GM18873 (cell line): ENCODE data around the gene AXIN1.
"Not testable (repeated sequence)": the region's sequence is repeated elsewhere in the genome, so short reads cannot be mapped to it uniquely, and the experiment has no call there.

ENCODE experiments used
- ATAC-seq: cut with Tn5 transposase; IDR thresholded peaks from one replicate; pipeline ENCODE4 v1.9.1; 2021; ENCODE audit warnings: mild to moderate bottlenecking, moderate library complexity, moderate number of reproducible peaks; ENCODE audit not compliant: unreplicated experiment, low FRiP score

Gene AXIN1

GRCh38 chr16:270381-271255 lies 81.9 kb downstream of the AXIN1 start:
- ATAC-seq, result no peak

- no peak for ATAC-seq
Measured at GRCh38 chr16:269061-269796, 83.3 kb downstream of the AXIN1 start.

- ATAC-seq, result no peak
Measured at GRCh38 chr16:268141-269053, 84.1 kb downstream of the AXIN1 start.

DNA sequence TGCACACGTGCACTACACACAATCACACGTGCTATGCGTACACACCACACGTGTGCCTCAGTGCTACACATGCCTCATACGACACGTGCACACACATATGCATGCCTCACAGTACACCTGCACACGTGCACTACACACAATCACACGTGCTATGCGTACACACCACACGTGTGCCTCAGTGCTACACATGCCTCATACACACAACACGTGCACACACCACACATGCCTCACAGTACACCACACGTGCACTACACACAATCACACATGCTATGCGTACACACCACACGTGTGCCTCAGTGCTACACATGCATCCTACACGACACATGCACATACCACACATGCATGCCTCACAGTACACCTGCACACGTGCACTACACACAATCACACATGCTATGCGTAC lies 85.0 kb downstream of the AXIN1 start:
- not testable (repeated sequence) for ATAC-seq

DNA sequence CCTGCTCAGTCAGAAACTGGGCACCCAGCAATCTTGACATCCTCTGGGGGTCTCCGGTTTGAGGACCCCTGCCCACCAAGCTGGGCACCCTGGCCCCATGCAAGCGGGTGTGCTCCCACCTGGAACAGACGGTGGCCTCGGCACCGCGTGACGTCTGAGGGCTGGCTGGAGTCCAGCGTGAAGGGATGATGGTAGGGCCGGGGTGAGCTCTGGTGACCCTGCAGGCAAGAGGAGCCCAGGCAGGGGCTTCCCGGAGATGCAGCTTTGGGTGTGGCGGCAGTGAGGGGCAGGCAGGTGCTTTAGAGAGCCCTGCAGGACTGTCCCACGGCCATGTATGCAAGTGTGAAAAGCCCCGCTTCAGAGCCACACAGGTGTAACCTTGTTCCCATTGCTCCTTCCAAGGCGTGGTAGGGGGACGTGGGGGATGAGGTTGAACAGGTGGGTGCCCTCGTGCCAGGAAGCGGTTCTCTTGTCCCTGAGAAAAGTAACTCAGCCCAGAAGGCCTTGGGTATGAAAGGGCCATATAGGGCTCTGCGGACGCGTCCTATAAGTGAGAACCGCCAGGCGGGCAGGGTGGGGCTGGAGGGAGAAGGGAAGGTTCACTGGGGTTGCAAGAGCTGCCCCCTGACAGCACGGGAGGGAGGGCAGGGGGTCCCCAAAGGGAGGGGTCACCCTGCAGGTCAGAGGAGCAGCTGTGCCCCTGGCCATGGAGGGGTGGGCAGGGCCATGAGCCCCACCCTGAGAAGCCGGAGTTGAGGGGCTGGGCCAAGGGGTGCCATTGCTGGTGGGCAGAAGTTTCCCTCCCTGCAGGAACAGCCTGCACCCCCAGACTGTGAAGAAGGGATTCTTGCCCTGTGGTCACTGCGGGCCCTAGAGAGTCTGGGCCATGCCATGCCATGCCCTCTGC lies 86.0 kb downstream of the AXIN1 start:
- ATAC-seq, result no peak

DNA sequence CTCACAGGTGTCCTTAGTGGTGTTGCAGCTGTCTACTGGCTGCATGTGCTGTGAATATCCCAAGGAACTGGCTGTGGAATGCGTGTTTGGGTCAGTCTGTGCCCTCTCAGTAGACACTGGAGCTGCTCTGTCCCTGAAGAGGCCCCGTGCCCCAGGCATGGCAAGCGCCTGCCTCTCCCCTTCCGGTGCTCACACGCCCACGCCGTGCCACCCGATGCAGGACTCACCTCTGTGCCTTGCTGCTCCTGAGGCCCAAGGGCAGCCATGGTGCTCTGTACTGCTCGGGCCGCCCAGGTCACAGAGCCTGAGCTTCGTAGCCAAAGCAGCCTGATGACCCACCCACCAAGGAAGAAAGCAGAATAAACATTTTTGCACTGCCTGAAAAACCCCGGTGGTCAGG lies 86.8 kb downstream of the AXIN1 start:
- ATAC-seq, result no peak

DNA sequence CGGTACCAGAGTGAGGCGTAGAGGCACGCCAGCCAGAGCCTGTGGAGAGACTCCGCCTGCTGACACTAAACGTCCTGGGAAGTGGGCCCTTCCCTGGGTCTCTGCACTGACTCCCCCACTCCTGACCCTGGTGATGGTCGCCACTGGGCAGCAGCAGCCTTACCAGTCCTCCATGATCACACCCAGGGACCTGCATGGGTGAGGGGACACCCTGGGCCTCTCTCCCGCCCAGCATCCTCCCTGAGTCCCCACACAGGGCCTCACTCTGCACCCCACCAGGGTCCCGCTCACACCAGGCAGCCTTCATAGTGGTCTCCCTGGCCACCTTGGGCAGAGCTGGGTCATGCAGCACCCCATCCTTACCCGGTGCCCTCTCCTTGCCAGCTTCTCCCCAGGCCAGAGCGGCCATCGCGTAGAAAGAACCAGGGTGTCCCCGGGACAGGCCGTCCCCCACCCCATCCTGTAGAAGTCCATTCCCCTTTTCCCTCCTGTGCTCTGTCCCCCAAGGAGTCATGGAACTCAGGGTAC lies 87.5 kb downstream of the AXIN1 start:
- ATAC-seq, result no peak

DNA sequence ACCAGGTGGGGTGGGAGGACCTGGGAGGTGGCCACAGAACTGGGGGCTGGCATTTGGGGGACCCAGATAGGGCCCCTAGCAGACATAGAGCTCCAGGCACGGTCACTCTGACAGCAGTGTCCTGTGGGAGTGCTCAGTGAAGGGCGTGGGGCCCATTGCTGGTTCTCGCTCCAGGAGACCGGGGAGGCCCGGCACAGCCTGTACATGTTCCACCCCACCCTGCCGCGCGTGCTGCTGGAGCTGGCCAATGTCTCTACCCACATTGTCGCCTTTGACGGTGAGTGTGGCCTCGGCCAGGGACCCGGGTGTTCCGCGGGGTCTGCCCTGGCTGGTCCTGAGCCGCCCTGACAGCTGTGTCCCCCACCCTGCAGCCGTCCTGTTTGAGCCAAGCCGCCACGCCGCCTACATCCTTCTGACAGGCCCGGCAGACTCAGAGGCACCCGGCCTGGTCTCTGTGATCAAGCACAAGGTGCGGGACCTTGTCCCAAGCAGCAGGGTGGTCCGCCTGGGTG lies 88.0 kb downstream of the AXIN1 start:
- ATAC-seq, result no peak

- ATAC-seq, result no peak
Measured at GRCh38 chr16:263944-264343, 88.6 kb downstream of the AXIN1 start.

DNA sequence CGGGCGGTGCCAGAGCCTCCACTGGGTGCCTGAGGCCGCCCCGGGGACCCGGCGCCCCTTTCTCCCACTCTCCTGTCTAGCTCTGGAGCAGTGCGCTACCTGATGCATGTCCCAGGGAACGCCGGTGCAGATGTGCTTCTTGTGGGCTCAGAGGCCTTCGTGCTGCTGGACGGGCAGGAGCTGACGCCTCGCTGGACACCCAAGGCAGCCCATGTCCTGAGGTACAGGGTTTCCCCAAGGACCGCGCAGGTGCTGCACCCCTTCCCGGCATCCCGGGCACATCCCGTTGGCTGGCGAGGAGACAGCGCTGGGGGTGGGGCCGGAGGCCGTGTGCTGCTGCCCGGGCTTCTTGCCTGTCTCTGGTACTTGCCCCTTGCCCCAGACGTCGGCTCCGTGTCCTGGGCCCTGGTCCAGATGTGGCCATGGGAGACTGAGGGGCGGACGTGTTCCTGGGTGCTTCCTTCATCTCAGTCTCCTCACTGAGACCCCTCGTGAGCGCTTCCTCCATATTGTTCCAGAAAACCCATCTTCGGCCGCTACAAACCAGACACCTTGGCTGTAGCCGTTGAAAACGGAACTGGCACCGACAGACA lies 89.2 kb downstream of the AXIN1 start:
- ATAC-seq, result no peak

DNA sequence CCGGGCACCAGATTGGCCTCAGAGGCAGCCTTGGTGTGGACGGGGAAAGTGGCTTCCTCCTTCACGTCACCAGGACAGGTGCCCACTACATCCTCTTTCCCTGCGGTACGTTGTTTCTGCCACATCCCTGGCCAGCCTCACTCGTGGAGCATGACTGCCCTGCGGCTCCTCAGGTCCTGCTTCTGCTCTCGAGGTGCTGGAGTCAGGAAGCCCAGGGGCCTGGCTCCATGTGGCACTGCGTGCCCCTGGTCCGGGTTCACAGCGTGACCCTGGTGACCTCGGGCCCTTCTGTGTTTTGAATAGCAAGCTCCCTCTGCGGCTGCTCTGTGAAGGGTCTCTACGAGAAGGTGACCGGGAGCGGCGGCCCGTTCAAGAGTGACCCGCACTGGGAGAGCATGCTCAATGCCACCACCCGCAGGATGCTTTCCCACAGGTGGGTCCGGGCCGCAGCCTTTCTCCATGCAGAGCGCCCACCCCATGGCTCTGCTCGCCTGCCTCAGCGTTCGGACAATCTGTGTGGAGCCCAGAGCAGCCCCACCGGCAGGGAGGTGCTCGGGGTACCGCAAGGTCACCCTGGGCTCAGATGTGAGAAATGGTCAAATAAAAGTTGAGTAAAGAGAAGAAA lies 90.3 kb downstream of the AXIN1 start:
- no peak for ATAC-seq

DNA sequence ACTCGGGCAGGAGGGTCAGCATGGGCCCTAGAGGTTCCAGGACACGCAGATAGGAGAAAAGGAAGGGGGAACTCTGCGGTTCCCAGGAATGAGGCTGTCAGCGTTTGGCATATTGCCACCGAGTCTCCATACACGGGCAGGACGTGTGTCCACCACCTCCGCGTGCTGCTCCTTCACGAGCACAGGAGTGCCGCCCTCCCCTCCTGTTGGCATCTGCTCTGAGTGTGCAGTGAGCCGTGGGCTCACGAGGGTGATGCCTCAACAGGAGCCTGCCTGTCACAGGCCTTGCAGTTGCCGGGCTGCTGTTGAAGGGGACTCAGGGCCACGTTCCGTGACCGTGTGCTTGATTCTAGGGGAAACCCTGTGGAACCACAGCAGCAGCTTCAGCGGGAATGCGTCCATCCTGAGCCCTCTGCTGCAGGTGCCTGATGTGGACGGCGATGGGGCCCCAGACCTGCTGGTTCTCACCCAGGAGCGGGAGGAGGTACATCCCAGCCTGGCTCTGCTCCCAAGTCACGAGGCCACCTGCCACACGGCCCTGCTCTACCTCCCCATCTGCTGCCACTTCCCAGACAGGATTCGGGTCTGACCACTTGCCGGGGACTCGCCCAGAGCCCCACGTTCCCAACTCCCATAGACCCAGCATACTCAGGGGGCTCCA lies 91.4 kb downstream of the AXIN1 start:
- no peak for ATAC-seq

DNA sequence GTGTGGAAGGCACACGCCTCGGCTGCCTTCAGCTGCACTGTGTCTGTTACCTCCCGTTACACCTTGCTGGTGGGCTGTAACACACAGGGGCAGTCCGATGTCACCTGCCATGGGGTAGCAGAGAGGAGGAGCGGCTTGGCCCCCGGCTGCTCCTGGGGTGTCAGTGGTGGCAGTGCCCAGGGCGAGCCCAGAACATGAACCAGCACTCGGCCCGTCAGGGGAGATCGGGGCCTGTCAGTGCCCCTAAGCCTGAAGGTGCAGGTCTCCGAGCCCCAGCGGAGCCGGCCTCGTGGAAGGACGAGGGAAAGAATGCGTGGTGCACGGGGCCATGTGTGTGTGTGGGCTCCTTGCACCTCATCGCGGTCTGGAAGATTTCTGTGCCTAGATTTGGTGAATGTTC lies 92.2 kb downstream of the AXIN1 start:
- no peak for ATAC-seq

GRCh38 chr16:259814-260253 lies 92.7 kb downstream of the AXIN1 start:
- ATAC-seq, result no peak

- ATAC-seq, result no peak
Measured at GRCh38 chr16:259226-259625, 93.3 kb downstream of the AXIN1 start.

DNA sequence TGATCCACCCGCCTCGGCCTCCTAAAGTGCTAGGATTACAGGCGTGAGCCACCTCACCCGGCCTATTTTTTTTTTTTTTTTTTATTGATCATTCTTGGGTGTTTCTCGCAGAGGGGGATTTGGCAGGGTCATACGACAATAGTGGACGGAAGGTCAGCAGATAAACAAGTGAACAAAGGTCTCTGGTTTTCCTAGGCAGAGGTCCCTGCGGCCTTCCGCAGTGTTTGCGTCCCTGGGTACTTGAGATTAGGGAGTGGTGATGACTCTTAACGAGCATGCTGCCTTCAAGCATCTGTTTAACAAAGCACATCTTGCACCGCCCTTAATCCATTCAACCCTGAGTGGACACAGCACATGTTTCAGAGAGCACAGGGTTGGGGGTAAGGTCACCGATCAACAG lies 94.4 kb downstream of the AXIN1 start:
- ATAC-seq, result not testable (repeated sequence)

DNA sequence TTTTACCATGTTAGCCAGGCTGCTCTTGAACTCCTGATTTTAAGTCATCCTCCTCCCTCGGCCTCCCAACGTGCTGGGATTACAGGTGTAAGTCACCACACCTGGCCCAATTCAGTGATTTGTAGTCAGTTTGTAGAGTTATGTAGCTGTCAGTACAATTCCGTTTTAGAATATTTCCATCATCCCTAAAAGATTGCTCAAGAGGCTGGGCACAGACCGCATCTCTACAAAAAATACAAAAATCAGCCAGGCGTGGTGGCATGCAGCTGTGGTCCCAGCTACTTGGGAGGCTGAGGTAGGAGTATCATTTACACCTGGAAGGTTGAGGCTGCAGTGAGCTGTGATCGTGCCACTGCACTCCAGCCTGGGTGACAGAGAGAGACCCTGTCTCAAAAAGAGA lies 97.3 kb downstream of the AXIN1 start:
- no peak for ATAC-seq

DNA sequence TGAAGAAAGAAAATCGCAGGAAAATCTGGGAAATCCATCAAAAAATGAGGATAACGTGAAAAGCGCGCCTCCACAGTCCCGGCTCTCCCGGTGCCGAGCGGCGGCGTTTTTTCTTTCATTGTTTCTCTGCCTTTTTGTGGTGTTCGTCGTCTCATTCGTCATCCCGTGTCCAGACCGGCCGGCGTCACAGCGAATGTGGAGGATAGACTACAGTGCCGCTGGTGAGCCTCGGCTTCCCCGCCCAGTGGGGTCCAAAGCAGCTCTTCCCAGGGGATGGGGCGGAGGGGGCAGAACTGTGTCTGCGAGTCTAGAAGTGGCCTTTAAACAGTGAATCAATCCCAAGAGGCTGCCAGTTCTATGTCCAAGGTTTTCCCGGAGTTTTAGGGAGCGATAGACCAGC lies 98.1 kb downstream of the AXIN1 start:
- no peak for ATAC-seq
